ENCODE measurements around the gene GPATCH4. TPM values are rescaled to one million over a fixed set of nuclear protein-coding genes. Genes with fewer than 3 reads are reported as not detected.

Gene GPATCH4
- total RNA-seq, 1 experiment from 2014 or later: 44.4 TPM

DNA sequence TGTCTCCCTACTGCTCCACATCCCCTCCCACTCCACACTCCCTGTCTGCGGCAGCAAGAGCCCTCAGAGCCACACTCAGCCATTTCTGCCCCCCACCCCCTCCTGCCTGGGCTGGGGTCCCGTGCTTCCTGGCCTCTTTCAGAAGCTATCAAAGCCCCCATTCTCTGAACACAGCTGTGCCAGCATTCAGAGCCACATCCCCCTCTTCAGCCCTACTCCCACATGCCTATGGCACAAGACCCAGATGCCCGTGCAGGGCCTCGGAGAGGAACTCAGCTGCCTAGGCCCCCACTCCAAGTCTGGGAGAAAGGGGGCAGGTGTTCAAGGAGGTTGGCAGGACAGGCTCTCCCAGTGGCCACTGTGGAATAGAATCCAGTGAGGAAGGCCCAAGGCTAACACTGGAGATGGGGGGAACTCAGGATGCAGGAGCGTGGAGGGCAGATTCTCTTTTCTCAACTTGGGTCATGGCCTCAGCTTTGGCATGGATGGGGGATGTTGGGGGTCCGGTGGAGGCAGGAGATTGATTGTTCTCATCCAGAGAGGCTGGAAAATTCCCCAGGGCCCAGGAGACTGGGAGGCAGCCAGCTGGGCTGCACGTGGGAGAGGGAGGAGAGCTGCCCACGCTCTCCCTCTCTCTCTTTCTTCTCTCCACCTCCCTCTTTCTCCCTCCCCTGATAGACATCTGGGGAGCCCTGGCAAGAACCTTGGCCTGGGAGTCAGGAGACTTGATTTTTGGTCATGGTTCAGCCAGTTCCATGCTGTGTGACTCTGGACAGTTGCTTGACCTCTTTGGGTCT lies 37.1 kb upstream of the GPATCH4 start:
- POLR2A ChIA-PET: no interaction called here
- Histone ChIP-seq H3K9me3 (ENCODE audit: control insufficient read depth, insufficient read depth, low read depth, low read length) (no peaks in the 10 kb centered on the region), H3K4me1 (ENCODE audit: control insufficient read depth, insufficient read depth, low read length) (peaks cover 23% of the 10 kb centered on the region), H3K36me3 (ENCODE audit: control insufficient read depth, insufficient read depth, low read length) (no peaks in the 10 kb centered on the region), H3K4me3 (ENCODE audit: low read depth in 2 of 2, low read length in 2 of 2) (no peak overlapping the region), H3K27me3 (ENCODE audit: control insufficient read depth, insufficient read depth, low read length) (no peaks in the 10 kb centered on the region), H3K27ac (ENCODE audit: low read length) (peak overlapping the region; percentile 36)
- ATAC-seq (no peak), DNase-seq (ENCODE audit: low read depth, low spot score) (no peak)
- TF ChIP-seq TCF7L2 (IDR thresholded peaks at IDR 0.05; ENCODE audit: low read depth, low read length): no peak
- TF ChIP-seq, protein P1, sequence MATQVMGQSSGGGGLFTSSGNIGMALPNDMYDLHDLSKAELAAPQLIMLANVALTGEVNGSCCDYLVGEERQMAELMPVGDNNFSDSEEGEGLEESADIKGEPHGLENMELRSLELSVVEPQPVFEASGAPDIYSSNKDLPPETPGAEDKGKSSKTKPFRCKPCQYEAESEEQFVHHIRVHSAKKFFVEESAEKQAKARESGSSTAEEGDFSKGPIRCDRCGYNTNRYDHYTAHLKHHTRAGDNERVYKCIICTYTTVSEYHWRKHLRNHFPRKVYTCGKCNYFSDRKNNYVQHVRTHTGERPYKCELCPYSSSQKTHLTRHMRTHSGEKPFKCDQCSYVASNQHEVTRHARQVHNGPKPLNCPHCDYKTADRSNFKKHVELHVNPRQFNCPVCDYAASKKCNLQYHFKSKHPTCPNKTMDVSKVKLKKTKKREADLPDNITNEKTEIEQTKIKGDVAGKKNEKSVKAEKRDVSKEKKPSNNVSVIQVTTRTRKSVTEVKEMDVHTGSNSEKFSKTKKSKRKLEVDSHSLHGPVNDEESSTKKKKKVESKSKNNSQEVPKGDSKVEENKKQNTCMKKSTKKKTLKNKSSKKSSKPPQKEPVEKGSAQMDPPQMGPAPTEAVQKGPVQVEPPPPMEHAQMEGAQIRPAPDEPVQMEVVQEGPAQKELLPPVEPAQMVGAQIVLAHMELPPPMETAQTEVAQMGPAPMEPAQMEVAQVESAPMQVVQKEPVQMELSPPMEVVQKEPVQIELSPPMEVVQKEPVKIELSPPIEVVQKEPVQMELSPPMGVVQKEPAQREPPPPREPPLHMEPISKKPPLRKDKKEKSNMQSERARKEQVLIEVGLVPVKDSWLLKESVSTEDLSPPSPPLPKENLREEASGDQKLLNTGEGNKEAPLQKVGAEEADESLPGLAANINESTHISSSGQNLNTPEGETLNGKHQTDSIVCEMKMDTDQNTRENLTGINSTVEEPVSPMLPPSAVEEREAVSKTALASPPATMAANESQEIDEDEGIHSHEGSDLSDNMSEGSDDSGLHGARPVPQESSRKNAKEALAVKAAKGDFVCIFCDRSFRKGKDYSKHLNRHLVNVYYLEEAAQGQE (IDR thresholded peaks at IDR 0.05; ENCODE audit: insufficient read depth in 1 of 2, low read depth in 2 of 2, low read length in 1 of 2): no peak
- TF ChIP-seq, protein P2, sequence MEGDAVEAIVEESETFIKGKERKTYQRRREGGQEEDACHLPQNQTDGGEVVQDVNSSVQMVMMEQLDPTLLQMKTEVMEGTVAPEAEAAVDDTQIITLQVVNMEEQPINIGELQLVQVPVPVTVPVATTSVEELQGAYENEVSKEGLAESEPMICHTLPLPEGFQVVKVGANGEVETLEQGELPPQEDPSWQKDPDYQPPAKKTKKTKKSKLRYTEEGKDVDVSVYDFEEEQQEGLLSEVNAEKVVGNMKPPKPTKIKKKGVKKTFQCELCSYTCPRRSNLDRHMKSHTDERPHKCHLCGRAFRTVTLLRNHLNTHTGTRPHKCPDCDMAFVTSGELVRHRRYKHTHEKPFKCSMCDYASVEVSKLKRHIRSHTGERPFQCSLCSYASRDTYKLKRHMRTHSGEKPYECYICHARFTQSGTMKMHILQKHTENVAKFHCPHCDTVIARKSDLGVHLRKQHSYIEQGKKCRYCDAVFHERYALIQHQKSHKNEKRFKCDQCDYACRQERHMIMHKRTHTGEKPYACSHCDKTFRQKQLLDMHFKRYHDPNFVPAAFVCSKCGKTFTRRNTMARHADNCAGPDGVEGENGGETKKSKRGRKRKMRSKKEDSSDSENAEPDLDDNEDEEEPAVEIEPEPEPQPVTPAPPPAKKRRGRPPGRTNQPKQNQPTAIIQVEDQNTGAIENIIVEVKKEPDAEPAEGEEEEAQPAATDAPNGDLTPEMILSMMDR (IDR thresholded peaks at IDR 0.05): no peak
- no peak for TF ChIP-seq POLR2AphosphoS5 (IDR thresholded peaks at IDR 0.05; ENCODE audit: low read depth, low read length)
- TF ChIP-seq SIN3A (IDR thresholded peaks at IDR 0.05; ENCODE audit: borderline replicate concordance, insufficient read depth, low read depth, low read length): no peak
- CTCF ChIA-PET: interaction anchor here (1.5 kb wide), 1 partner anchor 11 kb away, joined by 3 read pairs; no protein-coding TSS in a partner anchor
- BruUV-seq (replicated peaks): no TSS peak
- intact Hi-C loops (cut with micrococcal nuclease; ENCODE audit: unreplicated experiment) (no loop called here), in situ Hi-C loops (cut with HindIII; ENCODE audit: low pct_unique_long_range_greater_than_20kb, low sequenced_read_pairs) (no loop called here)

DNA sequence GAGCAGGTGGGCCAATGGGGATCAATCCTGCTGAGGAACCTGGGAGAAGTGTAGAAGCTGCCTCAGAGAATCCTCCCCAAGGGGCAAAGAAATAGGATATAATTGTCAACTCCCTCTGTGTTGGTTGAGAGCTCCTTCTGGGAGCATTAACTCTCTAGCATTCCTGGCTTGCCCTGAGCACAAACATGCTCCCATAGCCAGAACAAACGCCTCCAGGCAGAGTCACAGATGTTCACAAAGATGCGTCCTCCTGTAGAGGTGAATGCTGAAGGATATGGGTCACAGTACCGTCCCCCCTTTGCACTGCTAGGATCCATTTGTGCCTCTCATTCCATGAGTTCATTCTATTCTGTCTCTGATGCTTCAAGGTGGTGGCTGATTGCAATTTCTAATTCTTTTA lies 31.1 kb upstream of the GPATCH4 start:
- DNase-seq (ENCODE audit: low read depth, low spot score): no peak
- no peak overlapping the region for H3K4me3 ChIP-seq (ENCODE audit: low read depth in 2 of 2, low read length in 2 of 2)
- no TSS peak for BruUV-seq (replicated peaks)
- no peak overlapping the region for H3K27ac ChIP-seq (ENCODE audit: low read length)
- H3K36me3 ChIP-seq (ENCODE audit: control insufficient read depth, insufficient read depth, low read length): no peaks in the 10 kb centered on the region
- no peak for ATAC-seq
- CTCF ChIA-PET: interaction anchor here (0.7 to 0.9 kb wide), 2 partner anchors 28 to 44 kb away, joined by 5 to 6 read pairs; no protein-coding TSS in a partner anchor
- no peaks in the 10 kb centered on the region; the same call in 1 of the 2 replicates for H3K4me1 ChIP-seq (ENCODE audit: control insufficient read depth, insufficient read depth, low read length)
- H3K27me3 ChIP-seq (ENCODE audit: control insufficient read depth, insufficient read depth, low read length): no peaks in the 10 kb centered on the region
- intact Hi-C loops (cut with micrococcal nuclease; ENCODE audit: unreplicated experiment) (no loop called here), in situ Hi-C loops (cut with HindIII; ENCODE audit: low pct_unique_long_range_greater_than_20kb, low sequenced_read_pairs) (no loop called here)
- TF ChIP-seq, protein P1 (IDR thresholded peaks at IDR 0.05; ENCODE audit: insufficient read depth in 1 of 2, low read depth in 2 of 2, low read length in 1 of 2): no peak
- TF ChIP-seq TCF7L2 (IDR thresholded peaks at IDR 0.05; ENCODE audit: low read depth, low read length): no peak
- H3K9me3 ChIP-seq (ENCODE audit: control insufficient read depth, insufficient read depth, low read depth, low read length): no peaks in the 10 kb centered on the region
- POLR2A ChIA-PET: interaction anchor here (0.7 kb wide), 1 partner anchor 8 kb away, joined by 5 read pairs; no protein-coding TSS in a partner anchor

All from Panc1 (cell line).